Fibroblast of upper back skin (primary cell): ENCODE results near the gene CCDC107.
A peak's percentile ranks its signal among the peaks of the same experiment; 100 is the strongest.
"Not testable (repeated sequence)": the region's sequence is repeated elsewhere in the genome, so short reads cannot be mapped to it uniquely, and the experiment has no call there.

Experiments
- DNase-seq: peaks from one replicate; pipeline ENCODE4 v3.0.0-alpha.2; 2013

CCDC107 gene

DNA sequence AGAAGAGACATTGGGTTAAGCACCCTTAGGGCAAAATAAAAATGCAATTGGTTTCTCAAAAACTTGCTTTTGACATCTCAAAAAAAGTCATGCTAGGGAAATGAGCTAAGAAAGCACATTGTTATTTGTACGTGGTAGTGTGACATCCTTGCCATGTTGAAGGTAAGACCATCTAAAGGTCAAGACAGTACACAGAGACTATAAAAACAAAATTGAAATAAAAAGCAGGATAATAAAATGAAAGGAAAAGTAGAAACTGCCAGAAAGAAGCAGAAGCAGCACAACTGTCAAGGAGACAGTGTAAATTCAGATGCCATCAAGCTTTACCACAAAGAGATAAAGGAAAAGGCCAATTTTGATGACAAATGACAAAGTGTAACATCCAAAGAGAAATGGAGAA is 18.9 kb upstream of the CCDC107 start:
- DNase-seq: not testable (repeated sequence)

DNA sequence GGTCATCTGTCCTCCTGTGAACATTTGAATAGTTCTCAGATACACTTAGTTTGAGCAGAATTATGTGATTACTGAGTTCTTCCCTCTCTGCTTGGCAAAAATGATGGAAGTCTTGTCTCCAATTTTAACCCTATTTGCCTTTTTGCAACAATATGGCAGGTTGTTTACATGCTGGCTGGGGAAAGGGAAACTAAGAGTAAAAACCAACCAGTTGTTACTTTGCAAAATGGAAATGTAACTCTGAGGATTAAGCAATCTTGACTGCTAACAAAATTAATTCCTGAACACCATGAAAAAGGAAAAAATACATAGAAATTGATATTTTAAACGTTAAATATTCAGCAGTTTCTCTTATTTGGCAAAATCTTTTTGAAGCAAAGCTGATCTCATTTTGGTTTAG is 18.5 kb upstream of the CCDC107 start:
- DNase-seq: no peak

DNA sequence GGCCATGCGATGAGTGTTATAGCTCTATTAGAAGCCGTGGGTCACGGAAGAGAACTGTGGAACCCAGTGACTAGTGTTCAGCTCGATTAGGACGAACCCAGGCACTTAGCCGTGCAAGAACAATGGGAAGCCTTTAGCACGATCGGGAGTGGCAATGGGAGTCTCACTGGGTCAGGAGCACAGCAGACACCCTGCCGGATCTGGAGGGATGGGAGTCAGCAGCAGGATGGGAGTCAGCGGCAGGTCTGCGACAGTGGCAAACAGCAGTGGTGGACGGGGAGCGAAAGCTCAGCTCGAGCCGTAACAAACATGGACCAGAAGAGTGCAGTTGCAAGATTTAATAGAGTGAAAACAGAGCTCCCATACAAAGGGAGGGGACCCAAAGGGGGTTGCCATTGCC is 17.7 kb upstream of the CCDC107 start:
- DNase-seq: not testable (repeated sequence)

DNA sequence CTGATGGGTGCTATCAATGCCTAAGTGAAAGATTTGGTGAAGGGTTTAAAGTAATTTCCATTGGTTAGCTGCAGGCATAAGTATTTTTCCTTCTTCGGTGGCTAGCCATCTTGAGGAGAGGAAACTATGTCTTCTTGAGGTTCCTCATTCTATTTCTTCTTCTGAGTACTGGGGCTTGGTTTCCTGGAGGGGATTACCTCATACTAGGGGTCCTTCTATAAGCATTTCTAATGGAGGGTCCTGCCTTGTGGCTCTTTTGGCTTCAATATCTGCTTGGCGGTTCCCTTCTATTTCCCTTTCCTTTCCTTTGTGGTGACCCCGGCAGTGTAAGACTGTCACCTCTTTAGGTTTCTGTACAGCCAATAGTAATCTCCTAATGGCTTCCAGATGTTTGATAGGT is 16.6 kb upstream of the CCDC107 start:
- DNase-seq: not testable (repeated sequence)

DNA sequence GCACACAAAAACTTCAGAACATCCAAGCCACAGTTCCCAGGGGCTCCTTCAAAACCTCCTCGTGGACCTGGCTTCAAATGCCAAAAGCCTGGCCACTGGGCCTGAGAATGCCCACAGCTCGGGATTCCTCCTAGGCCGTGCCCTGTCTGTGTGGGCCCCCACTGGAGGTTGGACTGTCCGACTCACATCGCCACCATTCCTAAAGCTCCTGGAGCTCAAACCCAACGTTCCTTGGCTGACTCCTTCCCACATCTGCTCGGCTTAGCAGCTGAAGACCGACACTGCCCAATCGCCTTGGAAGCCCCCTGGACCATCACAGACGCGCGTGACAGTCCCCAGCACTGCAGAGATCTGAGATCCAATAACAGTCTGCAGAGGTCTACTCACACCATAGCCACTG is 15.0 kb upstream of the CCDC107 start:
- DNase-seq: no peak

DNA sequence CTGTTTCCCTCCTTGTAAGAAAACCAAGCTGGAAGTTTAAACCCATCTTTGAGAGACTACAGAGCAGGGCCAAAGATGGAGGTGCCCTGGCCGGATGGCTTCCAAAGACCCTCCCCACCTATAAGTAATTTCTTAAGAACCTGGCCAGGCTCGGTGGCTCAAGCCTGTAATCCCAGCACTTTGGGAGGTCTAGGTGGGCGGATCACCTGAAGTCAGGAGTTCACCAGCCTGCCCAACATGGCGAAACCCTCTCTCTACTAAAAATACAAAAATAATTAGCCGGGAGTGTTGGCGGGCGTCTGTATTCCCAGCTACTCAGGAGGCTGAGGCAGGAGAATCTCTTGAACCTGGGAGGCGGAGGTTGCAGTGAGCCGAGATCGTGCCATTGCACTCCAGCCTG is 12.4 kb upstream of the CCDC107 start:
- DNase-seq: not testable (repeated sequence)

DNA sequence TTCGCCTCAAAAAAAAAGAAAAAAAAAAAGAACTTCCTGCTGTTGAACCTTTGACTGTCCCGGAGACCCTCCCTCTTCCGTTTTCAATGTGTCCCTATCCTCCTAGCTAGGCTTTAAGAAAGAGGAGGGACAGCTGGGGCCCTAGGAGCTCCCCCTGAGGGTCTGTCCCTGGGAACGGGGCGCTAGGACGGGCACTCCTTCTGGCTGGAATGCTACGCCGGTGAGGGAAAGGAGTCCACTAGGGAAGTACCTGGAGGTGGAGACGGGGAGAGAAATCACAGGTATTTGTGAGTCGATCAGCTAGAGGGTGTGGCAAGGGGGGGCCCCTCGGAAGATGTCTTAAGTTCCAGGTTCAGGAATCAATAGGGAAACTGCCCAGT is 11.9 kb upstream of the CCDC107 start:
- no peak for DNase-seq

DNA sequence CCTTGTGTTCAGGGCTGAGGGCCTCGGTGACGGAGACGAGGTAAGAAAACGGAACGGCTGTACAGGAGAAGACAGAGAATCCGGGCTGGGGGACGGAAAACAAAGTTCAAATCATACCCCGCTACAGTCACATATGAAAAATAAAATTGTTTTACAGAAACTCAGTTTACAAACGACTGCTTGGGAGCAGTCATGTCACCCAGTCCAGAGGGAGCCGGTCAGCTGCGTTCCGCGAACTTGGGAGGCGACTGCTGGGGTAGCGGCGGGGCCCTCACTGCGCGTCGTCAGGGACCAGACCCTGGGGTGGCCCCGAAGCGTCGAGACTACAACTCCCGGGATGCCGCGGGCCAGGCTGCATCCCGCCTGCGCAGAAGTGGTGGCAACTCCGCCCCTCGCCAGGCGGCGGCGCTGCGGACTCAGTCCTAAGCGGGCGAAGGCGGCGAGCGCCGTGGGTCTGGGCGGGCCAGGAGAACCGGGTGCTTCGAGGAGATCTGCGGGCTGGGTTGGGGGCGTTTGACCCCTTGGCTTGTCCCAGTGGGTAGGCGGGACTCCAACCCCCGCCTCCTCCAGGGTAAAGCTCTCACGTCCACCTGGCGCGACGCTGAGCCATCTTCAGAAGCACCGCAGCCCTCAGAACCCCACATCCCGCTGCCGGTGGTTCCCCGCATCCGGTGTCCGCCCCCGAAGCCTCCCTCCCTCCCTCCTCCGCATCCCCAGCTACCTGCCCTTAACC is 11.4 kb upstream of the CCDC107 start:
- DNase-seq: peak; percentile 83

DNA sequence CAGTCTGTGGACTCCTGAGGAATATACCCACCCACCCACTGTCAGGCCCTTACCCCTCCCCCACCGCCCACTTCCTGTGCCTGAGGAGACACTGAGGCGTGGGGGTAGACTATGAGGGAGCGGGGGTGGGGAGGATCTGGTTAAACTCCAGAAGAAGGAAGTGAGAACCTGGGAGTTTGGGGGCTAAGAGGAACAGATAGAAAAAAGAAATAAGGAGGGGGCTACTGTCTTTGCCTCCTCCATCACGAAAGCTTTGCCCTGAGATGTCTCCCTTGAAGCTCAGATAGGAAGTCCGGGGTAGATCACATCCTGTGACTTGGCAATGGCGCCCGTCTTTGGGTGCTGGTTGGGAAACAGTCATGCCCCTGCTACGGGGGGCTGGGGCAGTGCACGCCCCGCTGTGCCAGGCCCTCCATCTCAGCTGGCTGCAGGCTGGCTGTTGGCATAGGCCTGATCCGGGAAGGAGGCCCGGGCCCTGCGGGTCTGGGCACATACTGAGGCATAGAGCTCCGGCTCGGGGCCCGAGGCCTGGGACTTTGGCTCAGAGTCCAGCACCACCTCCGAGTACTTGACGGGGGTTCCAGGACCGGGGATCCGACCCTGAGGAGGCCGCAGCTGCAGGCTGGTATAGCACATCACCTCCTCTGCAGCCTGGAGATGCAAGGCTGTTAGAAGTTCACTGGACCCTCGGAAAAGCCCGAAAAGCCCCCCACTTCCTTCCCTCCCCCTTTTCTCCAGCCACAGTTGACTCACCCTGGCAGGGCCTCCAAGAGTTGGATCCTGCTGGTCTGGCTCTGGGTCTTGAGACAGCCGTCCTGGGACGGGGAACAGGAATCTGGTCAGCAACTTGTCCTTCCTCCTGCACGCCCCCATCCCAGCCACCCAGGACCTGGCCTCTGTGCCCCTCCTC is 8.4 kb upstream of the CCDC107 start:
- peak; percentile 19 for DNase-seq

DNA sequence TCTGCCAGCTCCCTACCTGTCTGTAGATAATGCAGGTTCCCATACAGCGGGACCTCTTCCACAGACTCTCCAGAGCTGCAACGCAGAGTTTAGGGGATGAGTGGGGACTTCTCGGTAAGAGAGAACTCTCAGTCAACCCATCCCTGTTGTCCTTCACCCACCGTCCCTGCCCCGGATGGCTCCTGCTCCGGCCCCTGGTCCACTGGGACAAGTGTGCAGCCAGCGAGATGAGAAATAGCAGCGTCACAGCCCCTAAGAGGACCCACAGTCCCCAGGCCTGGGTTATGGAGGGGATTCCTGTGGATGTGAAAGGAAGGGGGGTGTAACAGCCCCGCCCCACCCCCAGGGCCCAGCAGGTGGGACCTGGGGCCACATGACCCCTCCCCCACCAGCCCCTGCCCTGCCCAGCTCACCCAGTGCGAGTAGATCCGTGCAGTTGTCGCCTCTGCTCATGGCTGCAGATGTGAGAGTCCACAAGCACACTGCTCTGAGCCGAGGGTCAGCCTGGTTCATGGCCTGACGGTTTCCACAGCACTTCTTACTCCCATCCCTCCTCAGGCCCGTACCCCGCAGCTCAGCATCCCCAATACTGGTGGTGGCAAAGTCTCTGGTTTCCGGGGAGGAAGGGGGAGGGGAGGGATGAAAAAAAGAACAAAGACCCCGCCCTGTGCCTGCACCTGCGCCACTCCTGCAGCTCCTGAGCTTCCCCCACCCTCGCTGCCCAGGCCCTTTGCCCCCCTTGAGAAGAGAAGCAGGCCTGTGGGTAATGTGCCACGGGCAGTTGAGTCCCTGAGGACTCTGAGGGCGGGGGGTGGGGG is 7.5 kb upstream of the CCDC107 start, which contains the start of gene SIT1:
Gene SIT1, minus strand, starts transcription at position 591 of the 818 bp plus-strand sequence. Its CDS starts 78 bp downstream, at position 513.
- no peak for DNase-seq

DNA sequence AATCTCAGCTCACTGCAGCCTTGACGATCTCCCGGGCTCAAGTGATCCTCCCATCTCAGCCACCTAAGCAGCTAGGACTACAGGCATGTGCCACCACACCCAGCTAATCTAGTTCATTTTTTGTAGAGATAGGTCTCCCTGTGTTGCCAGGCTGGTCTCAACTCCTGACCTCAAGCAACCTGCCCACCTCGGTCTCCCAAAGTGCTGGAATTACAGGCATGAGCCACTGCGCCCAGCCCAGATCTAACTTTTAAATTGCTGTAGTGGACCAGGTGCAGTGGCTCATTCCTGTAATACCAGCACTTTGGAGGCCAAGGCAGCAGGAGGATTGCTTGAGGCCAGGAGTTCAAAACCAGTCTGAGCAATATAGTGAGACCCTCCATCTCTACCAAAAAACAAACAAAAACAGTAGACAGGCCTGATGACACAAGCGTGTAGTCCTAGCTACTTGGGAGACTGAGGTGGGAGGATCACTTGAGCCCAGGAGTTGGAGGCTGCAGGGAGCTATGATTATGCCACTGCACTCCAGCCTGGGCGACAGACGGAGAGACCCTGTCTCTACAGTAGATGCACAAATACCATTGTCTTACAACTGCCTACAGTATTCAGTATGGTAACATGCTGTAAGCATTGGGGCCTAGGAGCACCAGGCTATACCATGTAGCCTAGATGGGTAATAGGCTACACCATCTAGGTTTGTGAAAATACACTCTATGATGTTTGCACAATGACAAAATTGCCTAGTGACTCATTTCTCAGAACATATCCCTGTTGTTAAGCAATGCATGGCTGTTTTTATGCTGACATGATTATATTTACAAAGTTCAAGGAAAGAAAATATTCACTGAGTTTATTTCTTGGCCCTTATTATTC is 5.9 kb upstream of the CCDC107 start:
- no peak for DNase-seq

DNA sequence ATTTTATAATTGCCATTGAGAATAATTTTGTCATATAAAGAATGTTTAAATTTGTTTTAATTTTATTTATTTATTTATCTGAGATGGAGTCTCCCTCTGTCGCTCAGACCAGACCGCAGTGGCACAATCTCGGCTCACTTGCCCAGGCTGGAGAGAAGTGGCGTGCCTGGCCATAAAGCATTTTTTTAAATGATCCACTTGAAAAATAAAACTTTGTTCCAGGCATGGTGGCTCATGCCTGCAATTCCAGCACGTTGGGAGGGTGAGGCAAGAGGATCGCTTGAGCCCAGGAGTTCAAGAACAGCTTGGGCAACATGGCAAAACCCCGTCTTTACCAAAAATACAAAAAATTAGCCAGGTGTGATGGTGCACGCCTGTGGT is 5.3 kb upstream of the CCDC107 start:
- no peak for DNase-seq

DNA sequence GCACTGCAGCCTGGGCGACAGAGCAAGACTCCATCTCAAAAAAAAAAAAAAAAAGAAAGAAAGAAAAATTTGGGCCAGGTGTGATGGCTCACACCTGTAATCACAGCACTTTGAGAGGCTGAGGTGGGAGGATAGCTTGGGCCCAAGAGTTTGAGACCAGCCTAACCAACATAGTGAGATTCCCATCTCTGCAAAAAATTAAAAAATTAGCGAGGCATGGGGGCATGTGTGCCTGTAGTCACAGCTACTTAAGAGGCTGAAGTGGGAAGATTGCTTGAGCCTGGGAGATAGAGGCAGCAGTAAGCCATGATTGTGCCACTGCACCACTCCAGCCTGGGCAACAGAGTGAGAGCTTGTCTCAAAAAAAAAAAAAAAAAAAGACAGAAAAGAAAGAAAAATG is 4.5 kb upstream of the CCDC107 start:
- no peak for DNase-seq

DNA sequence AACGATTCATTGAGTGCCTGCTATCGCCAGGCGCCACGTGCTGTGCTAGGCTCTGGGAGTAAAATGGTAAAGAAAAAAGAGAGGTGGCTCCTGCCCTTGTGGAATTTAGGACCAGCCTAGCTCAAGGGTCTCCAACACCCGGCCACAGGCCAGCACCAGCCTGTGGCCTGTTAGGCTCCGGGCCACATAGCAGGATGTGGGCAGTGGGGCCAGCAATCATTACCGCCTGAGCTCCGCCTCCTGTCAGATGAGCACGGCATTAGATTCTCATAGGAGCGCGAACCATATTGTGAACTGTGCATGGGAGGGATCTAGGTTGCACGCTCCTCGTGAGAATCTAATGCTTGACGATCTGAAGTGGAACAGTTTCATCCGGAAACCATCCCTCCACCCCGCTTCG is 1.7 kb upstream of the CCDC107 start:
- DNase-seq: no peak

DNA sequence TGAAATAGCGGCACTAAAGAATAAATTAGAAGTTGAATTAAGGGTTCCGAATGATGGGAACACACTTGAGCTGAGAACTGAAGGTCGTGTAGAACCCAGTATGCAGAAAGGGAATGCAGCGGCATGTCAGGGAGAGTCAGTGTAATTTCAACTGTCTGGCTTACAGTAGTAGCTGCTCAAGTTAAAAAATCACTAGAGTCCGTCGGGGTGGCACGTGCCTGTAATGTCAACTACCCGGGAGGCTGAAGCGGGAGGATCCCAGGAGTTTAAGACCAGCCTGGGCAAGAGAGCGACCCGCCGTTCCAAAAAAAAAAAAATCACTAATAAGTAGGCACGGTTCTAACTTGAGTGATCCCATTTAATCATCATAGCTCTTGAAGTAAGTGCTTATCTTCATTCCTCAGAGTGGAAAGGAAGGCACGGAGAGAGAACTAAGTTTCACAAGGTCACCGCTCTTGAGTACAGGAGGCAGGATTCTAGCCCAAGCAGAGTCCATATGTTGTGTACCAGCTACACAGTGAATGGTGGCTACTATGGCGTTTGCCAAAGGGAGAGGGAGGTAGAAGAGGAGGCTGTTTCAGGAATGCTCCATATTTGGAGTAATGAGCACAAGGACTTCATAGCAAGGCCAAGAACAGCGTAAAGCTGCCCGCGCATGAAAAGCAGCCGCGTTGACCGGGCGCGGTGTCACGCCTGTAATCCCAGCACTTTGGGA is 1.1 kb upstream of the CCDC107 start:
- DNase-seq: peak; percentile 41

DNA sequence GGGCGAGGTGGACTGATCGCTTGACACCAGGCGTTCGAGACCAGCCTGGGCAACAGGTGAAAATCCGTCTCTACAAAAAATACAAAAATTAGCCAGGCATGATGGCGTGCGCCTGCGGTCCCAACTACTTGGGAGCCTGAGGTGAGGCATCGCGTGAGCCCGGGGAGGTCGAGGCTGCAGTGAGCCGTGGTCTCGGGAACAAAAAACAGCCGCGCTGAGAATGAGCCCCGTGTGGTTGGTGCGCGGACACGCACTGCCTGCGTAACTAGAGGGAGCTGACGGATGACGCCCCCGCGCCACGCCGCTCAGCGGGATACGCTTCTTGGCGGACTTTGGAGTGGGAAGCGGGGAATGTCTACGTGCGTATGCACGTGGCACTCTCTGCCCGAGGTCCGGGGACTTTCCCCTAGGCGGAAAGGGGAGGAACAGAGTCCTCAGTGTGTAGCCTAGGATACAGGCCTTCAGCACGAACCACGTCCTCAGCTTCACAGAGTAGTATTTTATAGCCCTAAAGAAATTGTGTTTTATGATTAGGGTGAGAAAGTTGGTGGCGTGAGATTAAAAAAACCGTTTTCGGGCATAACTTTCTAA is 451 bp upstream of the CCDC107 start, which contains the start of gene RMRP:
Gene RMRP, minus strand, starts transcription at position 474 of the 591 bp plus-strand sequence.
- peak; percentile 100 for DNase-seq

DNA sequence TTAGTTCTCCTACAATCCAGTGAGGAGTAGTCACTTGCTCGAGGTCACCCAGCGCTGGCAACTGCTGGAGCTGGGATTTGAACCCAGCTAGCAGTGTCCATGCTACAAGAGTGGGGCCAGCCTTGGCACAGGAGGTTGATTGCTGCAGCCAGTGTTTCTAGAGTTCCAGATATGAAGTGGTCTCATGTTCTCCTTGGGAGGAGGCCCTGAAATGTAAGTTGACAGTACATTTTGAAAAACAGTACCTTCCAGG is 802 bp downstream of the CCDC107 start:
- peak; percentile 41 for DNase-seq

DNA sequence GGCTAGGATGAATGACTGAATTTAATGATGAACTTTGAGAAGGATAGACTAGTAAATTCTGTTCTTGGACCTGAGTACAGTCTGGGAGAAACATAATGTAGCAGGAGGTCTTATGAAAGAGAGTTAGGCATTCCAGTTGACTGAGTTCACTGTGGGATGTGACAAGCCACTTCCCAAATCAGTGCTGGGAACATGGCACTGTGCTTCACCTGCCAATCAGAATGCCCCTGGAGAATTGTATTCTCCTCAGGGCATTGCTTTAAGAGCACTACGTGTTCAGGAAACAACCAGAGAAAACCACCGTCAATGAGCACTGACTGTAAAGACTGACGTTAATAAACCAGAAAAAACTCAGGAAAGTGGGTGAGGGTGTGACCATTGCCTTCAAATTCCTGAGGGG is 1.2 kb downstream of the CCDC107 start:
- DNase-seq: peak; percentile 19

DNA sequence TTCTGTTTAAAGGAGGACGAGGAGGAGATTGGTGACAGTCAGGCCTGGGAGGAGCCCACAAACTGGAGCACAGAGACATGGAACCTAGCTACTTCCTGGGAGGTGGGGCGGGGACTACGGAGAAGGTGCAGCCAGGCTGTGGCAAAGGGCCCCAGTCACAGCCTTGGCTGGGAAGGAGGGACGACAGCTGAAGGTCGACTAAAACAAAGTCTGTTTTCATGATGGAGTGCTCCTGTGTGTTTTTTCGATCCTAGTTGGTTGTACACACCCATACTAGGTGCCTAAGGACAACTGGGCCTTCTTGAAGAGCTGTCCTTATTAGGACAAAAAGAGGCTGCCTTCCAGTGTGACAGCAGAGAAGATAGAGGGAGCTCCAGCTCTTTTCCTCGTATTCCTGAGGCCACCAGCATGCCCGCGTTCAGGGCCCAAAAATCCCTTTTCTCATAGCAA is 2.9 kb downstream of the CCDC107 start:
- peak; percentile 40 for DNase-seq

DNA sequence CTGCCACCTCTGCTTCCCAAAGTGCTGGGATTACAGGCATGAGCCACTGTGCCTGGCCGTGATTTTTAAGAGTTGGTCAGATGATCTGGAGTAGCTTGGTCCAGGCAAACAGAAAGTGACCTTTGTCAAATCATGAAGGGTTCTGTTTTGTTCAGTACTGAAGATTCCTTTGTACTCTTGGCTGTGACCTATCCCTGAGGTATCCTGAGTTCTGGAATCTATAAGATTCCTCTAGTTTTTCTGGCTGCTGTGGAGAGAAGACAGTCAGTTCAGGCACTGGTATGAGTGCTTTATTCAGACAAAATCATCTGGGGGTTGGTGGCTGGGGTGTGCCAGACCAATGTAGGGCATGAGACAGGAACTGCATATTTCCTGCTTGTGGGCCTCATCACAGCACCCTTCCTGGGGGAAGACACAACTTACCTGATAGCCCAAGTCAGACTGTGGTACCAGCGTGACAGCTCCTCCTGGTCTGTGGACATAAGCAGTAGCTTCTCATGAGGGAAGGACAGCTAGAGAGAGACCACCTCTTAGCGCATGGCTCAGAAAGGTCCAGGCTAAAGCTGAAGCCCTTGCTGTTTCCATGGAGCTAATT is 3.8 kb downstream of the CCDC107 start:
- no peak for DNase-seq

DNA sequence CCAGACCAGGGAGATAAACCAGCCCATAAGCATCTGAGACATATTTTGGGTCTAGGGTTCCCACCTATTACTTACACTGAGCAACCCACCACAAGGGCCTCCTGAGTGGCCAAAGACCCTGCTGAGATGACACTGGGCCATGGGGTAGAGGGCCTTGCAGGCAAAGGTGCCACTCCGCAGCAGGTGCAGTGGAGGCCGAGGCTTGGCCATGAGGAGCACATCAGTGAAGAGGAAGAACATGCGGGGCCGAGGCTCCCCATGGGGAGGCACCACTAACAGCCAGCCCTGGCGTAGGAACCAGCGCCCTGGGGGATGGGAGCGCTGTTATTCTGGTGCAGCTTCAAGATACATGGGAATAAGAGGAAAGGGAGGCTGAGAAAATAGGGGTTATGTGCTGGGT is 4.3 kb downstream of the CCDC107 start:
- no peak for DNase-seq
